HepG2 (cell line): Measurements from ENCODE around the gene SLC10A1. TPM values are rescaled to one million over a fixed set of nuclear protein-coding genes. Genes with fewer than 3 reads are reported as not detected.

Experiments used
- AHR ChIP-seq: IDR thresholded peaks from 2 replicates; pipeline ENCODE4 v1.6.1; 2018; ENCODE audit warnings: missing genetic modification reagents, missing compliant biosample characterization
- ATF7-NPFF ChIP-seq: sonication (generic); formaldehyde crosslinking; IDR thresholded peaks from 2 replicates; pipeline ENCODE4 v1.8.1; 2023; ENCODE audit warnings: mild to moderate bottlenecking, low read depth, missing genetic modification reagents, moderate library complexity
- ELF4 ChIP-seq: sonication (generic); formaldehyde crosslinking; IDR thresholded peaks from 2 replicates; pipeline ENCODE4 v1.5.0; 2020; ENCODE audit warnings: missing genetic modification reagents, mild to moderate bottlenecking, moderate library complexity, borderline replicate concordance
- FOXO1 ChIP-seq: sonication (generic); formaldehyde crosslinking; IDR thresholded peaks from 2 replicates; pipeline ENCODE4 v1.4.0; 2020; ENCODE audit warnings: missing genetic modification reagents
- GATAD1 ChIP-seq: IDR thresholded peaks from 2 replicates; pipeline ENCODE4 v1.6.1; 2016; ENCODE audit warnings: missing genetic modification reagents, missing compliant biosample characterization
- GTF2F1 ChIP-seq: fragments of 150-350 bp; IDR thresholded peaks from 2 replicates; pipeline ENCODE4 v1.6.1; 2014; ENCODE audit warnings: low read length
- KAT8 ChIP-seq: IDR thresholded peaks from 2 replicates; pipeline ENCODE4 v1.6.1; 2016; ENCODE audit warnings: missing genetic modification reagents, missing compliant biosample characterization
- KLF6 ChIP-seq: IDR thresholded peaks from 2 replicates; pipeline ENCODE4 v1.8.0; 2016; ENCODE audit warnings: missing biosample characterization, missing genetic modification reagents
- MEIS2 ChIP-seq: sonication (generic); formaldehyde crosslinking; IDR thresholded peaks from 2 replicates; pipeline ENCODE4 v1.9.0; 2021; ENCODE audit warnings: mild to moderate bottlenecking, missing genetic modification reagents
- MIXL1 ChIP-seq: IDR thresholded peaks from 2 replicates; pipeline ENCODE4 v1.6.1; 2016
- MLLT10 ChIP-seq: sonication (generic); formaldehyde crosslinking; IDR thresholded peaks from 2 replicates; pipeline ENCODE4 v1.4.0; 2020; ENCODE audit warnings: missing genetic modification reagents
- NCOR1 ChIP-seq: fragments of 200-600 bp; sonication (generic); IDR thresholded peaks from 2 replicates; pipeline ENCODE4 v1.7.0; 2017; ENCODE audit warnings: antibody characterized with exemption, low read length, borderline replicate concordance
- NR2F2 ChIP-seq: IDR thresholded peaks from 2 replicates; pipeline ENCODE4 v1.6.1; 2012; ENCODE audit warnings: low read depth, inconsistent platforms, borderline replicate concordance
- PHF5A ChIP-seq: IDR thresholded peaks from one replicate; pipeline ENCODE4 v1.6.1; 2018; ENCODE audit warnings: low read depth, missing genetic modification reagents; ENCODE audit not compliant: unreplicated experiment
- RBM22 ChIP-seq: fragments of 200-400 bp; formaldehyde crosslinking; optimal IDR thresholded peaks from 2 replicates; pipeline ENCODE3; 2017; ENCODE audit warnings: mild to moderate bottlenecking, low read length, moderate library complexity
- REXO4 ChIP-seq: sonication (generic); formaldehyde crosslinking; IDR thresholded peaks from 2 replicates; pipeline ENCODE4 v1.8.0; 2022; ENCODE audit warnings: missing genetic modification reagents, mild to moderate bottlenecking, borderline replicate concordance
- SOX5 ChIP-seq: IDR thresholded peaks from 2 replicates; pipeline ENCODE4 v1.6.1; 2016; ENCODE audit warnings: borderline replicate concordance
- SRSF1 ChIP-seq: fragments of 200-400 bp; formaldehyde crosslinking; optimal IDR thresholded peaks from 2 replicates; pipeline ENCODE3; 2017; ENCODE audit warnings: mild to moderate bottlenecking, low read depth, low read length, moderate library complexity
- SRSF4 ChIP-seq: fragments of 200-400 bp; formaldehyde crosslinking; IDR thresholded peaks from one replicate; pipeline ENCODE4 v1.6.1; 2018; ENCODE audit warnings: mild to moderate bottlenecking, low read depth, low read length, moderate library complexity; ENCODE audit not compliant: poor library complexity, severe bottlenecking
- TCF12 ChIP-seq, 2 experiments: fragments of 450-650 bp in 1 of 2; sonication (generic) in 1 of 2; formaldehyde crosslinking in 1 of 2; IDR thresholded peaks; 2 replicates each; pipeline versions ENCODE4 v1.6.1 to v1.8.0; 2017 to 2022; ENCODE audit warnings: antibody characterized with exemption in 1 of 2, mild to moderate bottlenecking in 1 of 2, missing genetic modification reagents in 1 of 2, moderate library complexity in 1 of 2
- YY1 ChIP-seq: IDR thresholded peaks from 2 replicates; pipeline ENCODE4 v1.6.1; 2011; ENCODE audit warnings: low read length, low read depth, moderate library complexity, mild to moderate bottlenecking; ENCODE audit not compliant: insufficient read depth, insufficient replicate concordance
- ZNF232 ChIP-seq: sonication (generic); formaldehyde crosslinking; IDR thresholded peaks from 2 replicates; pipeline ENCODE4 v1.4.0; 2020; ENCODE audit warnings: missing genetic modification reagents, borderline replicate concordance
- ZNF331 ChIP-seq: sonication (generic); formaldehyde crosslinking; IDR thresholded peaks from 2 replicates; pipeline ENCODE4 v1.4.0; 2020; ENCODE audit warnings: missing genetic modification reagents
- ZNF550 ChIP-seq: sonication (generic); formaldehyde crosslinking; IDR thresholded peaks from 2 replicates; pipeline ENCODE4 v1.4.0; 2020; ENCODE audit warnings: mild to moderate bottlenecking, missing genetic modification reagents, borderline replicate concordance
- ZNF768 ChIP-seq: sonication (generic); formaldehyde crosslinking; IDR thresholded peaks from 2 replicates; pipeline ENCODE4 v1.4.0; 2020; ENCODE audit warnings: missing genetic modification reagents
- ZNF772 ChIP-seq: sonication (generic); formaldehyde crosslinking; IDR thresholded peaks from 2 replicates; pipeline ENCODE4 v1.5.0; 2020; ENCODE audit warnings: mild to moderate bottlenecking, missing genetic modification reagents
- ZNF775 ChIP-seq: sonication (generic); formaldehyde crosslinking; IDR thresholded peaks from 2 replicates; pipeline ENCODE4 v1.4.0; 2020; ENCODE audit warnings: missing genetic modification reagents, mild to moderate bottlenecking, moderate library complexity, borderline replicate concordance
- ZSCAN21 ChIP-seq: sonication (generic); formaldehyde crosslinking; IDR thresholded peaks from 2 replicates; pipeline ENCODE4 v1.8.0; 2022; ENCODE audit warnings: mild to moderate bottlenecking, missing genetic modification reagents, moderate library complexity, borderline replicate concordance
- polyA plus RNA-seq, 8 experiments: library from polyadenylated mRNA; depleted of rRNA in 3 of 8; stranded (reverse) in 7 of 8; unstranded in 1 of 8; fragments of >200 nt; fragmentation: Illumina TruSeq in 4 of 8; extraction: Trizol in 4 of 8; gene quantifications; 2 replicates each; pipeline versions ENCODE4 v1.2.1 to v1.2.3, GENCODE V29; 2011 to 2016; ENCODE audit warnings: low read depth in 4 of 8, missing spikeins in 1 of 8, mixed read lengths in 1 of 8; ENCODE audit not compliant: insufficient read depth in 1 of 8
- total RNA-seq, 5 experiments: library from RNA; depleted of rRNA; stranded (reverse); fragments of >200 nt; fragmentation: Illumina TruSeq; extraction: Trizol; gene quantifications; 2 replicates each; pipeline ENCODE4 v1.2.3, GENCODE V29; 2016; ENCODE audit warnings: low read depth in 1 of 5
- TF ChIP-seq, protein P1 (sequence below): IDR thresholded peaks from 2 replicates; pipeline ENCODE4 v1.6.1; 2016
- TF ChIP-seq, protein P2 (sequence below): sonication (generic); formaldehyde crosslinking; IDR thresholded peaks from 2 replicates; pipeline ENCODE4 v1.8.0; 2023; ENCODE audit warnings: mild to moderate bottlenecking, missing genetic modification reagents

The SLC10A1 gene
- total and polyA plus RNA-seq, 2 of the 13 experiments (the other 11 are each of a cell fraction or from before 2014, with no cell fraction given) = 0.17 TPM; not detected in 1

DNA sequence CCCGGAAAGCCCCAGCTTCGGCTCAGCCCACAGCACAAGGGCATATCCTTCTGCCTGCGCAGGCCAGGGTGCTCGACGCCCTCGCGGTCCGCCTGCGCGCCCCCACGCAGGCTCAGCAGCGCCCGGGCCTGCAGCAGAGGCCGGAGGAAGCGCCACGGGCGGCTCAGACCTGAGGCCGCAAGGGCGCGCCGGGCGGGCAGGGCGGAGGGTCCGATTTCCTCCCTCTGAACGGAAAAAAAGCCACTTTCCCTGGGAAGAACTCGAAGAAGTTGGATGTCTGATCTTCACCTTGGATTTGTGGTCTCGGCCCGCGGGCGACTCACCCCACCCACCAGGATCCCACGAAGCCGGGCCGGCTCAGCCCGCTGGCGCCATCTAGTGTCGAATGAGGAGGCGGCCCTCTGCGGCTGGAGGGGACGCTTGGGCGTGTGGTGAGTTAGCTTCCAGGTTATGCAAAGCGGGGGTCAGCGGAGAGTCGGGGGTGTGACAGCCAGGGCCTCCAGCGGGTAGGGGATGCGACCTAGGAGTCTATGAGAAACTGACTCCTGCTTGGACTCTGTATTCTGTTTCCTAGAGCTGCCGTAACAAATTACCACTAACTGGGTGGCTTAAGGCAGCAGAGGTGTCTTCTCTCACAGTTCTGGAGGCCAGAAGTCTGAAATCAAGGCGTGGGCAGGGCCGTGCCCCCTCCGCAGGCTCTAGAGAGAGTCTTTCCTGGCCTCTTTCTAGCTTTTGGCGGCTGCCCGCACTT is 70.1 kb downstream of the SLC10A1 start (continued):
- TF ChIP-seq SOX5 (CRISPR knock-in tag) (0 out of 2 replicates have a peak, but pooled peaks have one; percentile 27), YY1 (peak; percentile 33), REXO4 (no peak), ATF7-NPFF (CRISPR knock-in tag) (no peak), SRSF1 (no peak), TCF12 (IDR thresholded peaks at IDR 0.05) (no peak), TCF12 (CRISPR knock-in tag; IDR thresholded peaks at IDR 0.05) (no peak), ELF4 (no peak), ZNF775 (CRISPR knock-in tag) (no peak), GTF2F1 (no peak), ZNF768 (CRISPR knock-in tag) (peak; percentile 40; the same call in 1 of the 2 replicates), MLLT10 (CRISPR knock-in tag) (no peak), KLF6 (CRISPR knock-in tag) (peak; percentile 75; the same call in 1 of the 2 replicates), KAT8 (CRISPR knock-in tag) (peak; percentile 43; the same call in 1 of the 2 replicates), MIXL1 (0 out of 2 replicates have a peak, but pooled peaks have one; percentile 28), ZNF772 (CRISPR knock-in tag) (0 out of 2 replicates have a peak, but pooled peaks have one; percentile 54), ZNF550 (CRISPR knock-in tag) (no peak), NCOR1 (no peak), FOXO1 (CRISPR knock-in tag) (no peak), MEIS2 (no peak; the same call in 1 of the 2 replicates), ZSCAN21 (CRISPR knock-in tag) (0 out of 2 replicates have a peak, but pooled peaks have one; percentile 18), GATAD1 (CRISPR knock-in tag) (peak; percentile 53; the same call in 1 of the 2 replicates), PHF5A (no peak), SRSF4 (no peak), RBM22 (no peak), ZNF232 (CRISPR knock-in tag) (no peak), NR2F2 (no peak), ZNF331 (CRISPR knock-in tag) (peak; percentile 69; the same call in 1 of the 2 replicates), AHR (CRISPR knock-in tag) (0 out of 2 replicates have a peak, but pooled peaks have one; percentile 78)
- TF ChIP-seq, protein P1, sequence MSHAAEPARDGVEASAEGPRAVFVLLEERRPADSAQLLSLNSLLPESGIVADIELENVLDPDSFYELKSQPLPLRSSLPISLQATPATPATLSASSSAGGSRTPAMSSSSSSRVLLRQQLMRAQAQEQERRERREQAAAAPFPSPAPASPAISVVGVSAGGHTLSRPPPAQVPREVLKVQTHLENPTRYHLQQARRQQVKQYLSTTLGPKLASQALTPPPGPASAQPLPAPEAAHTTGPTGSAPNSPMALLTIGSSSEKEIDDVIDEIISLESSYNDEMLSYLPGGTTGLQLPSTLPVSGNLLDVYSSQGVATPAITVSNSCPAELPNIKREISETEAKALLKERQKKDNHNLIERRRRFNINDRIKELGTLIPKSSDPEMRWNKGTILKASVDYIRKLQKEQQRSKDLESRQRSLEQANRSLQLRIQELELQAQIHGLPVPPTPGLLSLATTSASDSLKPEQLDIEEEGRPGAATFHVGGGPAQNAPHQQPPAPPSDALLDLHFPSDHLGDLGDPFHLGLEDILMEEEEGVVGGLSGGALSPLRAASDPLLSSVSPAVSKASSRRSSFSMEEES (CRISPR knock-in tag) = no peak
- TF ChIP-seq, protein P2, sequence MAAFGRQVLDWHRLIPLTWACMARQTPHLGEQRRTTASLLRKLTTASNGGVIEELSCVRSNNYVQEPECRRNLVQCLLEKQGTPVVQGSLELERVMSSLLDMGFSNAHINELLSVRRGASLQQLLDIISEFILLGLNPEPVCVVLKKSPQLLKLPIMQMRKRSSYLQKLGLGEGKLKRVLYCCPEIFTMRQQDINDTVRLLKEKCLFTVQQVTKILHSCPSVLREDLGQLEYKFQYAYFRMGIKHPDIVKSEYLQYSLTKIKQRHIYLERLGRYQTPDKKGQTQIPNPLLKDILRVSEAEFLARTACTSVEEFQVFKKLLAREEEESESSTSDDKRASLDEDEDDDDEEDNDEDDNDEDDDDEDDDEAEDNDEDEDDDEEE (CRISPR knock-in tag) = peak; percentile 35; the same call in 1 of the 2 replicates
